ENCODE measurements around the gene ASB6.
A peak's percentile ranks its signal among the peaks of the same experiment; 100 is the strongest.

ASB6 gene

GRCh38 chr9:129619787-129620668, 21.9 kb downstream of the ASB6 start:
- Histone ChIP-seq H3K27me3 (ENCODE audit: low read length) (no peaks in the 10 kb centered on the region), H3K79me2 (ENCODE audit: insufficient read depth, low read length) (no peaks in the 10 kb centered on the region), H3F3A (ENCODE audit: insufficient read depth) (peaks cover 4% of the 10 kb centered on the region; the same call in 1 of the 2 replicates), H3K4me3 (ENCODE audit: insufficient read depth, low read length, poor library complexity, severe bottlenecking) (no peak overlapping the region), H4K20me1 (ENCODE audit: low read depth, low read length) (no peaks in the 10 kb centered on the region), H3K9me2 (replicated peaks; ENCODE audit: insufficient read depth, low read length) (no peaks in the 10 kb centered on the region), H3K36me3 (ENCODE audit: low read length) (no peaks in the 10 kb centered on the region), H3K9ac (ENCODE audit: low read length) (no peak overlapping the region), H3K27ac (ENCODE audit: low read depth, low read length) (no peak overlapping the region), H2AFZ (ENCODE audit: low read depth, low read length, severe bottlenecking) (no peak overlapping the region), H3K4me2 (ENCODE audit: low read depth, low read length, poor library complexity, severe bottlenecking) (no peak overlapping the region), H3K9me3 (ENCODE audit: insufficient read depth, low read length) (no peaks in the 10 kb centered on the region)
- no peak for TF ChIP-seq EZH2phosphoT487 (conservative IDR thresholded peaks at IDR 0.05; ENCODE audit: low read length)
- TF ChIP-seq CTCF (IDR thresholded peaks at IDR 0.05; ENCODE audit: insufficient read depth, low read length, poor library complexity, severe bottlenecking) = no peak

GRCh38 chr9:129617167-129617566, 24.8 kb downstream of the ASB6 start:
- H3K36me3 ChIP-seq (ENCODE audit: low read length) = no peaks in the 10 kb centered on the region
- H3K4me3 ChIP-seq (ENCODE audit: insufficient read depth, low read length, poor library complexity, severe bottlenecking) = no peak overlapping the region
- H3F3A ChIP-seq (ENCODE audit: insufficient read depth) = no peaks in the 10 kb centered on the region
- TF ChIP-seq EZH2phosphoT487 (conservative IDR thresholded peaks at IDR 0.05; ENCODE audit: low read length) (no peak), CTCF (IDR thresholded peaks at IDR 0.05; ENCODE audit: insufficient read depth, low read length, poor library complexity, severe bottlenecking) (peak; percentile 14)
- no peak overlapping the region for H3K27ac ChIP-seq (ENCODE audit: low read depth, low read length)
- no peak overlapping the region for H3K9ac ChIP-seq (ENCODE audit: low read length)
- H3K9me2 ChIP-seq (replicated peaks; ENCODE audit: insufficient read depth, low read length) = no peaks in the 10 kb centered on the region
- H4K20me1 ChIP-seq (ENCODE audit: low read depth, low read length) = no peaks in the 10 kb centered on the region
- no peaks in the 10 kb centered on the region for H3K27me3 ChIP-seq (ENCODE audit: low read length)
- no peak overlapping the region for H2AFZ ChIP-seq (ENCODE audit: low read depth, low read length, severe bottlenecking)
- H3K4me2 ChIP-seq (ENCODE audit: low read depth, low read length, poor library complexity, severe bottlenecking) = no peak overlapping the region
- no peaks in the 10 kb centered on the region for H3K9me3 ChIP-seq (ENCODE audit: insufficient read depth, low read length)
- H3K79me2 ChIP-seq (ENCODE audit: insufficient read depth, low read length) = no peaks in the 10 kb centered on the region

- Histone ChIP-seq H3K36me3 (ENCODE audit: low read length) (no peaks in the 10 kb centered on the region), H3K4me2 (ENCODE audit: low read depth, low read length, poor library complexity, severe bottlenecking) (no peak overlapping the region), H3K4me3 (ENCODE audit: insufficient read depth, low read length, poor library complexity, severe bottlenecking) (no peak overlapping the region), H3K27ac (ENCODE audit: low read depth, low read length) (no peak overlapping the region), H3K27me3 (ENCODE audit: low read length) (no peaks in the 10 kb centered on the region), H3K9ac (ENCODE audit: low read length) (no peak overlapping the region), H3K9me2 (replicated peaks; ENCODE audit: insufficient read depth, low read length) (no peaks in the 10 kb centered on the region), H3K79me2 (ENCODE audit: insufficient read depth, low read length) (no peaks in the 10 kb centered on the region), H3F3A (ENCODE audit: insufficient read depth) (no peaks in the 10 kb centered on the region), H4K20me1 (ENCODE audit: low read depth, low read length) (no peaks in the 10 kb centered on the region), H3K9me3 (ENCODE audit: insufficient read depth, low read length) (no peaks in the 10 kb centered on the region), H2AFZ (ENCODE audit: low read depth, low read length, severe bottlenecking) (no peak overlapping the region)
- TF ChIP-seq EZH2phosphoT487 (conservative IDR thresholded peaks at IDR 0.05; ENCODE audit: low read length) (no peak), CTCF (IDR thresholded peaks at IDR 0.05; ENCODE audit: insufficient read depth, low read length, poor library complexity, severe bottlenecking) (no peak)
Measured at GRCh38 chr9:129615407-129616285, 26.3 kb downstream of the ASB6 start.

Data from SU-DHL-6 (cell line).